ENCODE measurements around the gene MBTPS1. TPM values are rescaled to one million over a fixed set of nuclear protein-coding genes. Genes with fewer than 3 reads are reported as not detected.

The MBTPS1 gene
- total RNA-seq, 1 experiment from 2014 or later, result 63.6 TPM

DNA sequence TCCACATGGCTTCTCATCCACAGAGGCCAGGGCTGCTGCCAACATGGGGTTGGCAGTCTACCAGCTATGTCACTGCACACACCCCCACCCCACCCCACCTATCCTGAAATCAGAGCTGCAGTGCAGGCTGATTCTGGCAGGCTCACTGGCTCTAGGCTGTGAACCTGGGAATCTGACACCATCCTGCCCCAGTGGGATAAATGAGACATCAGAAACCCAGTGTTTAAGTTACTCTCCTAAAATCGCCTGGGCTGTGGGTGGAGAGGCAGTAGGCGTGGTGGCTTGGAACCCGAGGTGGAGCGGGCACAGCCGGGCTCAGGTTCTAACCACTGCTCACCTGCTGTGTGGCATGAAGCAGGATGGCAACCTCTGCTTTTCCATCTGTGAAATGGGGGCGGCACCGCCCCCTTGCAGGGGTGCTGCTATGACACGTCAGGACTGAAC lies 79.7 kb downstream of the MBTPS1 start:
- no TSS peak for BruUV-seq (replicated peaks)
- ChIA-PET POLR2A (interaction anchor here (0.7 kb wide), 1 partner anchor 45 kb away, joined by 3 read pairs; no protein-coding TSS in a partner anchor), CTCF (interaction anchor here (1.5 to 2.0 kb wide), 3 partner anchors 29 to 79 kb away, joined by 4 to 10 read pairs (median 7); no protein-coding TSS in a partner anchor)
- H3K4me1 Mint-ChIP-seq (ENCODE audit: insufficient read depth, unreplicated experiment), result peaks cover 7% of the 10 kb centered on the region
- peaks cover 30% of the 10 kb centered on the region for H3K27me3 Mint-ChIP-seq (ENCODE audit: insufficient read depth, unreplicated experiment)
- intact Hi-C loops (cut with micrococcal nuclease), result no loop called here
- H3K36me3 Mint-ChIP-seq (ENCODE audit: insufficient read depth, unreplicated experiment), result no peaks in the 10 kb centered on the region
- TF ChIP-seq, protein P1, sequence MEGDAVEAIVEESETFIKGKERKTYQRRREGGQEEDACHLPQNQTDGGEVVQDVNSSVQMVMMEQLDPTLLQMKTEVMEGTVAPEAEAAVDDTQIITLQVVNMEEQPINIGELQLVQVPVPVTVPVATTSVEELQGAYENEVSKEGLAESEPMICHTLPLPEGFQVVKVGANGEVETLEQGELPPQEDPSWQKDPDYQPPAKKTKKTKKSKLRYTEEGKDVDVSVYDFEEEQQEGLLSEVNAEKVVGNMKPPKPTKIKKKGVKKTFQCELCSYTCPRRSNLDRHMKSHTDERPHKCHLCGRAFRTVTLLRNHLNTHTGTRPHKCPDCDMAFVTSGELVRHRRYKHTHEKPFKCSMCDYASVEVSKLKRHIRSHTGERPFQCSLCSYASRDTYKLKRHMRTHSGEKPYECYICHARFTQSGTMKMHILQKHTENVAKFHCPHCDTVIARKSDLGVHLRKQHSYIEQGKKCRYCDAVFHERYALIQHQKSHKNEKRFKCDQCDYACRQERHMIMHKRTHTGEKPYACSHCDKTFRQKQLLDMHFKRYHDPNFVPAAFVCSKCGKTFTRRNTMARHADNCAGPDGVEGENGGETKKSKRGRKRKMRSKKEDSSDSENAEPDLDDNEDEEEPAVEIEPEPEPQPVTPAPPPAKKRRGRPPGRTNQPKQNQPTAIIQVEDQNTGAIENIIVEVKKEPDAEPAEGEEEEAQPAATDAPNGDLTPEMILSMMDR (IDR thresholded peaks at IDR 0.05; ENCODE audit: unreplicated experiment), result no peak
- H3K4me3 Mint-ChIP-seq (ENCODE audit: unreplicated experiment), result no peak overlapping the region
- H3K27ac Mint-ChIP-seq (ENCODE audit: low read depth, unreplicated experiment), result no peak overlapping the region
- DNase-seq (ENCODE audit: unreplicated experiment), result peak; percentile 44
- peaks cover 6% of the 10 kb centered on the region for H3K9me3 Mint-ChIP-seq (ENCODE audit: unreplicated experiment)

- BruUV-seq (replicated peaks), result no TSS peak
- CTCF ChIA-PET, result interaction anchor here (1.5 to 2.0 kb wide), 2 partner anchors 30 to 79 kb away, joined by 7 to 10 read pairs; no protein-coding TSS in a partner anchor
- Mint-ChIP-seq H3K4me3 (ENCODE audit: unreplicated experiment) (no peak overlapping the region), H3K27me3 (ENCODE audit: insufficient read depth, unreplicated experiment) (peaks cover 34% of the 10 kb centered on the region), H3K9me3 (ENCODE audit: unreplicated experiment) (peaks cover 6% of the 10 kb centered on the region), H3K4me1 (ENCODE audit: insufficient read depth, unreplicated experiment) (peaks cover 6% of the 10 kb centered on the region), H3K36me3 (ENCODE audit: insufficient read depth, unreplicated experiment) (no peaks in the 10 kb centered on the region), H3K27ac (ENCODE audit: low read depth, unreplicated experiment) (no peak overlapping the region)
- DNase-seq (ENCODE audit: unreplicated experiment), result no peak
- TF ChIP-seq, protein P1 (IDR thresholded peaks at IDR 0.05; ENCODE audit: unreplicated experiment), result no peak
- POLR2A ChIA-PET, result interaction anchor here (0.7 to 1.1 kb wide), 2 partner anchors 47 to 104 kb away, joined by 3 to 4 read pairs; no protein-coding TSS in a partner anchor
- intact Hi-C loops (cut with micrococcal nuclease), result no loop called here
These were observed 80.6 kb downstream of the MBTPS1 start for GRCh38 chr16:84036131-84036530.

GRCh38 chr16:84034516-84034915 lies 82.2 kb downstream of the MBTPS1 start:
- H3K4me1 Mint-ChIP-seq (ENCODE audit: insufficient read depth, unreplicated experiment), result no peaks in the 10 kb centered on the region
- intact Hi-C loops (cut with micrococcal nuclease), result no loop called here
- H3K36me3 Mint-ChIP-seq (ENCODE audit: insufficient read depth, unreplicated experiment), result no peaks in the 10 kb centered on the region
- no peak overlapping the region for H3K4me3 Mint-ChIP-seq (ENCODE audit: unreplicated experiment)
- CTCF ChIA-PET, result interaction anchor here (0.7 kb wide), 1 partner anchor 42 kb away, joined by 4 read pairs; no protein-coding TSS in a partner anchor
- H3K27ac Mint-ChIP-seq (ENCODE audit: low read depth, unreplicated experiment), result no peak overlapping the region
- POLR2A ChIA-PET, result interaction anchor here (1.0 kb wide), 1 partner anchor 12 kb away, joined by 4 read pairs; no protein-coding TSS in a partner anchor
- peaks cover 34% of the 10 kb centered on the region for H3K27me3 Mint-ChIP-seq (ENCODE audit: insufficient read depth, unreplicated experiment)
- BruUV-seq (replicated peaks), result no TSS peak
- TF ChIP-seq, protein P1 (IDR thresholded peaks at IDR 0.05; ENCODE audit: unreplicated experiment), result no peak
- no peak for DNase-seq (ENCODE audit: unreplicated experiment)
- peaks cover 6% of the 10 kb centered on the region for H3K9me3 Mint-ChIP-seq (ENCODE audit: unreplicated experiment)

GRCh38 chr16:84033251-84034195 lies 83.2 kb downstream of the MBTPS1 start:
- BruUV-seq (replicated peaks), result no TSS peak
- peaks cover 6% of the 10 kb centered on the region for H3K9me3 Mint-ChIP-seq (ENCODE audit: unreplicated experiment)
- TF ChIP-seq, protein P1 (IDR thresholded peaks at IDR 0.05; ENCODE audit: unreplicated experiment), result no peak
- no peak overlapping the region for H3K4me3 Mint-ChIP-seq (ENCODE audit: unreplicated experiment)
- POLR2A ChIA-PET, result interaction anchor here (1.0 kb wide), 1 partner anchor 13 kb away, joined by 4 read pairs; no protein-coding TSS in a partner anchor
- CTCF ChIA-PET, result no interaction called here
- no peak for DNase-seq (ENCODE audit: unreplicated experiment)
- H3K27me3 Mint-ChIP-seq (ENCODE audit: insufficient read depth, unreplicated experiment), result peaks cover 32% of the 10 kb centered on the region
- H3K36me3 Mint-ChIP-seq (ENCODE audit: insufficient read depth, unreplicated experiment), result no peaks in the 10 kb centered on the region
- intact Hi-C loops (cut with micrococcal nuclease), result no loop called here
- no peaks in the 10 kb centered on the region for H3K4me1 Mint-ChIP-seq (ENCODE audit: insufficient read depth, unreplicated experiment)
- no peak overlapping the region for H3K27ac Mint-ChIP-seq (ENCODE audit: low read depth, unreplicated experiment)
